GM11168 (cell line): ENCODE data around the gene CACNA1C.

Experiments
- in situ Hi-C: fragments of 300-500 bp; cut with MboI; formaldehyde crosslinking; loops from one replicate; pipeline ENCODE4 v1.12.0; 2022; ENCODE audit warnings: low sequenced_read_pairs; ENCODE audit not compliant: unreplicated experiment

Gene CACNA1C

GRCh38 chr12:2634471-2634870, 581.7 kb downstream of the CACNA1C start:
- in situ Hi-C loops = no loop called here

- in situ Hi-C loops = no loop called here
Observed at GRCh38 chr12:2636741-2637340, 584.1 kb downstream of the CACNA1C start.

- in situ Hi-C loops = no loop called here
Observed at GRCh38 chr12:2637371-2637770, 584.6 kb downstream of the CACNA1C start.

- in situ Hi-C loops = no loop called here
Observed at GRCh38 chr12:2638273-2639019, 585.7 kb downstream of the CACNA1C start.

DNA sequence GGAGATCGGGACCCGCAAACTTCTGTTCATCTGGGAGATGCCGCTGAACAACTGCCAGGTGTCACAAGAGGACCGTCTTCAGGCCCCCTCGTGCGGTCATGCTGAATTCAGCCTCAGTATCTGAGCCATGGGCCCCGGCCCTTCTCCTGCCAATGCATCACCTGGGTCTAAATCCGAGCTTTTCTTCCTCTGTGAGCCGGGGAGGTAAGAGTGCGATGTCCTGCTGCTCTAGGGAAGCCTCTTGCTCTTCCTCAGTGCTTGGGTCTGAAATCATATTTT, 586.2 kb downstream of the CACNA1C start:
- in situ Hi-C loops = no loop called here

DNA sequence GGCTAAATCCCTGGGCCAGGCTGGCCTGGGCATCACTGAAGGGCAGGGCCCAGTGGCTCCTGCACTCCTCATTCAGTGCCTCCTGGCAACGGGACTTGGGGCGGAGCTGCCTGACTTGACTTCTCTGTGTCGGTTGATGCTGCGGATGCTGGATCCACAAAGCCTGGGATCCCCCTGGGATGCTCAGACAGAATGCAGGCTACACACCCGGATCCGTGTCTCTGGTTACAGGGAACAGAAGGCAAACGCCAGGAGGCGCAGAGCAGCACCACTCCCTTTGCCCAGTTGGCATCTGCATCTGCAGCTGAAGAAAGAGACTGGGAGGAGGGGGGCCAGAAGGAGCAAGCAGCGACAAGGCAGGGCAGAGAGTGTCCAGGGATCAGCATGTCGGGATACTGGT, 587.5 kb downstream of the CACNA1C start:
- in situ Hi-C loops = no loop called here

DNA sequence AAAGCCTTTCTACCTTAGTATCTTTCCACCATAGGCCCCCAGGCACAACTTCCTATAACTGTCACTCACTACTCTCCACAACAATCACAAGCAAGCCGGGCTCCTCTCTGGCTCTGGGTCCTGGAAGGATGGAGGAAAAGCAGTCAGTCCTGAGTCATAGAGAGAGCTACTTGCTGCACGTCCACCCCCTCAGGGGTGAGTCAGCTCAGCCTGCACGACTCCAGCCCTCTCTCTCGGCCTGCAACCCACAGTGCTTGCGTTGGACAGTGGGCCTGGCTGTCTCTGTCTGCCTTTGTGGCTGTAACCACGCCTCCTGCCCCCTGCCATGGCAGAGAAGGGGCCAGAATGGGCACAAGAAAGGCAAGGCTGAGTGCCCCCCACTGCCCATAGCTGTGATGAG, 587.9 kb downstream of the CACNA1C start:
- in situ Hi-C loops = no loop called here

DNA sequence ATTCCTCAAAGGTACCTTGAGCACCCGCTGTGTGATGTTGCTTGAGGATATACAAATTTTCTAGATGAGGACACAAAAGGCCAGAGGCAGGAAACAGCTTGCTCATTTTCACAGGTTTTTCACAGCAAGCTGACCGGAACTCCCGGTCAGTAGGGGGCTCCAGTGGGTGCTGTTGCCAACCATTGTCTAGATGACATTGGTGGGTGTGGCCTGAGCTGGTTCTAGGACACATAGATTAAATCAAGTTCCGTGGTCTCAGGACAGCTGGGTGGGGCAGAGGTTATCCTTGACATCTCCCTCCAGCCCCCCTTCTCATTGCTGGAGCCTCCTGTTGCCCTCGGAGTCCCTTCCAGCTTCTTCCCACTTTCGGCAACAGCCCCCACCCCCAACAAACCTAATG, 588.4 kb downstream of the CACNA1C start:
- in situ Hi-C loops = no loop called here

GRCh38 chr12:2641761-2642160, 589.0 kb downstream of the CACNA1C start:
- in situ Hi-C loops = no loop called here

DNA sequence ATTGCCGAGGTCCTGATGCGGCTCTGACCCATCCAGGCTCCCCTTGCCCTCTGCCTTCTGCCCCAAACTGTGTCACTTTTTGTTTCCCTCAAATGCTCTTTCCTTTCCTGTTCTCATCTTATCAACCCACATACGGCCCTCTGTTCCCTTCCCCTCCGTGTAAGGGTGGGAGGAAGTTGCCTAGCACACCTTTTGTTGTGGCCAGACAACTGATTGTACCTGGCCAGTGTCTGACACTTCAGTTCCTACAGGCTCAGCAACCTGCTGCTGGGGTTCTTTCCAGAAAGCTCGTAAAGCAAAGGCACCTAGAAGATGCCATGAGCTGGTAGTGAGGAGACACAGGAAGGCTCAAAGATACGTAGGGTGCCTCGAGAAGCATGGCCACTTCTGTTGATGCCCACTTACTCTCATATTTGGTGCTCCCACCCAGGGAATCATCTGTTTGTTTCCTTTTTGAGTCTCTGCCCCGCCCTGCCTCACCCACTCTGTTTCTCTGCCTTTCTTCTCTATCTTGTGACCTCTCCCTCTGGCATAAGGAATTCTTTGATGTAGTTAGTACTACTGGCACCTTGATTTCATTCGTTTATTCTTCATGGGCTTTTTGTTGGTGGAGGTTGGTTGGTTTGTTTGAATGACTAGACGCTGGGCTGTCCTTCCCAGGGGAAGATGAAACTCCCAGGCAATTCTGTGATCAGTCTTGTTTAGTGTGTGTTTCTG, 589.5 kb downstream of the CACNA1C start:
- in situ Hi-C loops = no loop called here

- in situ Hi-C loops = no loop called here
Observed at GRCh38 chr12:2642896-2643425, 590.2 kb downstream of the CACNA1C start.

GRCh38 chr12:2643576-2644135, 590.9 kb downstream of the CACNA1C start:
- in situ Hi-C loops = no loop called here

DNA sequence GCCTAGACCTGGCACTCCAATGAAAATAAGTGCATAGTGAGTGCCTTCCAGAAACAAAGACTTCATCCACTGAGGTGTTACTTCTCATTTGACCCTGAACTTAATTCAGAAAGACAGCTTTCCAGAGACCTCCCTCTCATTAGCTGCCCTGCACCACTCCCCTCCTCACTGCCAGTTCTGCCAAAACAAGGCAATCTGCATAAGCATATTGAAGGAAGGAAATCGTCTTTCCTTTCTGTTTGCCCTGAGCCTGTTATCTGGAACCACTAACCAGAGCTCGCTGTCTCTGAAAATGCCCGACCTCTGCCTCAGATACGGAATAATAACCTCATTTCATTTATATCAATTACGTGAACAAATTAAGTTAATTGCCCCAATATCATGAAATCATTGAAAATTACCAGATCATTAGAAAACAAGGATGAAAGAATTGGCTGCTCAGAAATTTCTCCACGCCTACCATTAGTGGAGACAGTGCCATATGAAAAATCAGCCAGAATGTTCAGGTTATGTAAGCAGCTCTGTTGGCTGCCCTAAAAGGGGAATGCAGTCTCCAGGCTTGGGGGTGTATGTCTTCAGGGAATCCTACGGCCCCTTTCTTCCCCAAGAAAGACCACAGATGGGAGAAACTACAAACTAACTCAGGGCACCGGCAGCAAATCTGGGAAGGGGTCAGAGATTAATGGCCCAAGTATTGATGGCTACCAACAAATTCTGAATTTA, 592.1 kb downstream of the CACNA1C start:
- in situ Hi-C loops = no loop called here

GRCh38 chr12:2645460-2645859, 592.7 kb downstream of the CACNA1C start:
- in situ Hi-C loops = no loop called here

- in situ Hi-C loops = no loop called here
Observed at GRCh38 chr12:2646341-2646740, 593.6 kb downstream of the CACNA1C start.

DNA sequence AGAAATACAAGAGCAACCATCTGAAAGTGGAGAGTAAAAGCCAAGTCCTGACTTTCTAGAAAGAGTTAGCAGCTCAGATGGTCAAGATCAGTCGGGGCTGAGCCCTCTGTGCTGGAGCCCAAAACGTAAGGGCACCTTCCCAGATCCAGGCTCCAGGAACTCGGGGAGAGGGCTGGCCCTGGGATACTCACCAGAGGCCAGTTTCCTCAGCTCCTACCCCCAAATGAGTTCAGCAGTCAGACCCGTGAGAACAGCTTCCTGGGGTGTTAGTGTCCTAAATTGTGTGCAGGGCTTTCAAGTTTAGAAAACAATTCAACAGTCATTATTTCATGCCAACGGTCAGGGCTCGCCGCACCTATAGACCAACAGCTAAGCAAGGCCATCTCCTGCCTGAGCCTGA, 594.4 kb downstream of the CACNA1C start:
- in situ Hi-C loops = no loop called here

DNA sequence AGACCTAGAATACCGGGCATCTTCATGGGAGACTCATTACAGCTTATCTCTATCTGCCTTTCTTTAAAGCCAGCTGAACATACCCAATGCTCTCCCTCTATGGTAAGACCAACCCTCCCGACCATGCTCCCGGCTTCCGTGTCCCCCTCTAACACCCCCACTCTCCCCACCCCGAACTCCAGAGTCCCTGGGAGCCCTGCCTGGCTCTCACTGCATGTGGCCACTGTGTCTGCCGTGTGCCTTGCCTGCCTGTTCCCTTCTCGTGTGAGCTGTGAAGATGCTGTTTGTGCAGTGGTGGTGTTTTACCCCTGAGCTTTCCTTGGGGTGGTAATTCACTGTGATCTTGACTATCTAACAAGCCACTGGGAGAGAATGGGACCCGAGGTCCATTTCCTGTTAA, 595.6 kb downstream of the CACNA1C start:
- in situ Hi-C loops = no loop called here

DNA sequence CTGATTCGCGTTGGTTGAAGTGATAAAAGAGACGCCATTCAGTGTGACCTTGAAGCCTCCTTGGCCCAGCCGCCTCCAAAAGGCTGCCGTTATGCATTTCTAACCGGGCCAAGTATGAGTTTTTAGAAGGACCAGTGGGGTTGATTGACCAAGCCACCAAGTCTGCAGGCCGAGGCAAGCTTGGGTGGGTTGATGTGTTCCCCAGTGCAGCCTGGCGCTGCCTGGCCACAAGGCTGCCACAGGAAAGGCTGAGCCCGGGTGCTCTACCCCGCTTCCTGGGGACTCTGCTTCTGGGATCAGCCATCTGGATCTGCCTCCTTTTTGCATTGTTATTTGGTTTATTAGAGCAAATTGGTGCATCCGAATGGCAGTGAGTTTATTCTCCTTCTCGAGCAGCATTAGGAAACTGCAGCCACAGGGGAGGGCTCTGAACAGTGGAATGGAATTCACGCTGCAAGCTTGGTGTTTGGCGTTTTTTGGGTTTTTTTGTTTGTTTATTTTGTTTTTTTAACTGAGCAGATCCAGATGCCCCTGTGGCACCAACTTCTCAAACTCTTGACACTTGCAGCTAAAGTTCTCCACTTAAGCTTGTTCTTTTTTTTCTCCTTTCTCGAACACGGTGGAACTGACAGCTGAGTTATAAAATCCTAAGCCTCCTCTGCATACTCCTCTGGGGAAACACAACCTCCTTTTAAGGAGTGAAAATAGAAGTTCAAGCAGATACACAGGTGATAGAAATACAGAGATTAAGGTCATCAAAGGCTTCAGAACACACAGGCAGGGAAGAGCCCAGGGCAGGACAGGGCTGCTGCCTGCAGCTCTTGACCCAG, 596.6 kb downstream of the CACNA1C start:
- in situ Hi-C loops = no loop called here

DNA sequence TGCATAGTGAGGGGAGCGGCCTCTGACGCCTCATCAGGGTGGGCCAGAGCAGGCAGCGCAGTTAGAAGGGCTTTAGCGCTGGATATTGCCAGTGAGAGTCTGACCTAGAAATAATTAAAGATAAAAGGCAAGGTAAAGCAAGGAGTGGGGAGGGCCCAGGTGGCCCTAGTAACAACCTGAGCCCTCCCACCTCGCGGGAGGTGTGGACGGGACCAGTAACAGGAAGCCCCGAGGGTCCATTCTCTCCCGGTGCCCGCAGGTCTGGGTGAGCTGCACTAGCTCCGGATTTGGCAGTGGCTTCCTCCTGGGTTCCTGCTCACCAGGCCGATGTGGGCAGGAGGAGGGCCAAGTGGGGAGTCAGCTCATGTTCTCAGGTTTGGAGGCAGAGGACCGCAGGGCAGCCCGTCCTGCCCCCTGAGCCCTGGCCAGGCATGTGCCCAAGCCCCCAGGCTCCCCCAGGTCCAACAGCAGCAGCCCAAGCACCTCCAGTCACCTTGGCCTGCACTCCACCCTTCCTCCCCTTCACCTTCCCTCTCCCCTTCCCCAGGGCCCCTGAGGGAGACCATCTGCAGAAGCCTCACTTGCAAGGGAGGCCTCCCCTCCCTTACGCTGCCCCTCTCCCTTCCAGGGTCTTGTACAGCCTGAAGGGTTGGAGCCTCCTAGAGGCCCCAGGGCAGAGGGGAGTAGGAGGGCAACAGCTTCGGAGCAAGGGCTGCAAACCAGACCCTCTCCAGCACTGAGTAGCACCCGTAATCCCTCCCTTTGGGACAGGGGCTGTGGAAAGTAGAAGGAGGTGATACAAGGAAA, 597.7 kb downstream of the CACNA1C start:
- in situ Hi-C loops = no loop called here
